Neural cell (in vitro differentiated cells): Measurements from ENCODE around the gene PCNX4.

Experiments
- EP300 ChIP-seq: fragments of 450-650 bp; conservative IDR thresholded peaks from 2 replicates; pipeline ENCODE4 v1.6.1; 2014; ENCODE audit warnings: antibody characterized with exemption, mild to moderate bottlenecking, moderate library complexity; ENCODE audit not compliant: poor library complexity, severe bottlenecking
- EZH2 ChIP-seq: fragments of 200-600, 300-800 bp; shearing (Covaris generic), sonication (generic); IDR thresholded peaks from 2 replicates; pipeline ENCODE4 v1.6.1; 2014; ENCODE audit warnings: antibody characterized with exemption, low read length, borderline replicate concordance, mild to moderate bottlenecking; ENCODE audit not compliant: insufficient read depth, poor library complexity, severe bottlenecking
- MXI1 ChIP-seq: fragments of 450-650 bp; conservative IDR thresholded peaks from 2 replicates; pipeline ENCODE4 v1.6.1; 2014; ENCODE audit warnings: antibody characterized with exemption, mild to moderate bottlenecking; ENCODE audit not compliant: poor library complexity, severe bottlenecking
- POLR2AphosphoS5 ChIP-seq: IDR thresholded peaks from 2 replicates; pipeline ENCODE4 v1.6.1; 2012
- RAD21 ChIP-seq: fragments of 450-650 bp; conservative IDR thresholded peaks from 2 replicates; pipeline ENCODE4 v1.6.1; 2014; ENCODE audit warnings: antibody characterized with exemption, mild to moderate bottlenecking, moderate library complexity
- SMC3 ChIP-seq: fragments of 450-650 bp; conservative IDR thresholded peaks from 2 replicates; pipeline ENCODE4 v1.6.1; 2014; ENCODE audit warnings: antibody characterized with exemption, mild to moderate bottlenecking, moderate library complexity; ENCODE audit not compliant: poor library complexity
- TAF1 ChIP-seq: IDR thresholded peaks from 2 replicates; pipeline ENCODE4 v1.6.1; 2012; ENCODE audit warnings: low read depth
- TF ChIP-seq, protein P1 (sequence below): fragments of 450-650 bp; IDR thresholded peaks from 2 replicates; pipeline ENCODE4 v1.5.1; 2014; ENCODE audit warnings: antibody characterized with exemption, mild to moderate bottlenecking, moderate library complexity; ENCODE audit not compliant: poor library complexity, severe bottlenecking

DNA sequence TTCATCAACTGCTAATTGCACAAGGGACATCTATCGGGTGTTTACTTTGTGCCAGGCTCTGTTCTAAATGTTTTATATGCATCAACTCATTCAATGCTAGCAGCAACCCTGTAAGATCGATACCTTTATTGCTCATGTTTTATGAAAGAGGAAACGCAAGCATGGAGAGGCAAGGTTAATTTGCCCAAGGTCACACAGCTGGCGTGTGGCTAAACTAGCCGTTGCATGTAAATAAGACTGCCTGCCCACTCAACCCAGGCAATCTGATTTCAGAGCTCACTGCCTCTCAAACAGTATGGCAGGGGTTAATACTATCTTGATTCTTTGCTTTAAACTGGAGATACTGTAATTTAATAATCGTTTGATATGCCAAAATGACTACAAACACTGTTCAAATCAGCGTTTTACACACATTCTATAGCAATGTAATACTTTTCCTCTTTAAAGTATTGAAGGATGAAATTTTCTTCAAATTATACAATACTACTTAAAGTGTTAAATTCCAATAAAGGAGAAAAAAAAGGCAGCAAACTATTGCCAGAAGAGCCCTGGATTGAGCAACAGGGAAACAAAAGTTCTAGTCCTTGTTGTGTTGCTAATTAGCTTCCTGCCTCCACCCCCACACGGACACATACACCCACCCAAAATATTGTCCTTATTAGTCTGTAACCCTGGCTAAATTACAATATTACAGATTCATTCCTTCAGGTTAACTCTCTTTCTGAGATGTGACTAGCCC is 112.5 kb downstream of the PCNX4 start:
- TF ChIP-seq, protein P1, sequence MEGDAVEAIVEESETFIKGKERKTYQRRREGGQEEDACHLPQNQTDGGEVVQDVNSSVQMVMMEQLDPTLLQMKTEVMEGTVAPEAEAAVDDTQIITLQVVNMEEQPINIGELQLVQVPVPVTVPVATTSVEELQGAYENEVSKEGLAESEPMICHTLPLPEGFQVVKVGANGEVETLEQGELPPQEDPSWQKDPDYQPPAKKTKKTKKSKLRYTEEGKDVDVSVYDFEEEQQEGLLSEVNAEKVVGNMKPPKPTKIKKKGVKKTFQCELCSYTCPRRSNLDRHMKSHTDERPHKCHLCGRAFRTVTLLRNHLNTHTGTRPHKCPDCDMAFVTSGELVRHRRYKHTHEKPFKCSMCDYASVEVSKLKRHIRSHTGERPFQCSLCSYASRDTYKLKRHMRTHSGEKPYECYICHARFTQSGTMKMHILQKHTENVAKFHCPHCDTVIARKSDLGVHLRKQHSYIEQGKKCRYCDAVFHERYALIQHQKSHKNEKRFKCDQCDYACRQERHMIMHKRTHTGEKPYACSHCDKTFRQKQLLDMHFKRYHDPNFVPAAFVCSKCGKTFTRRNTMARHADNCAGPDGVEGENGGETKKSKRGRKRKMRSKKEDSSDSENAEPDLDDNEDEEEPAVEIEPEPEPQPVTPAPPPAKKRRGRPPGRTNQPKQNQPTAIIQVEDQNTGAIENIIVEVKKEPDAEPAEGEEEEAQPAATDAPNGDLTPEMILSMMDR = no peak
- TF ChIP-seq TAF1 = no peak
- no peak for TF ChIP-seq EZH2
- TF ChIP-seq RAD21 = no peak
- TF ChIP-seq EP300 = no peak
- no peak for TF ChIP-seq POLR2AphosphoS5
- TF ChIP-seq MXI1 = no peak
- no peak for TF ChIP-seq SMC3
